GM19397 (cell line): Measurements from ENCODE around the gene SLX9.
"Not testable (repeated sequence)": the region's sequence is repeated elsewhere in the genome, so short reads cannot be mapped to it uniquely, and the experiment has no call there.

Experiments used
- ATAC-seq: cut with Tn5 transposase; IDR thresholded peaks from one replicate; pipeline ENCODE4 v1.9.1; 2021; ENCODE audit warnings: mild to moderate bottlenecking, moderate library complexity; ENCODE audit not compliant: unreplicated experiment

SLX9 gene

GRCh38 chr21:44901391-44902074, 38.3 kb upstream of the SLX9 start:
- ATAC-seq, result no peak

GRCh38 chr21:44902268-44903049, 37.4 kb upstream of the SLX9 start:
- ATAC-seq, result no peak

DNA sequence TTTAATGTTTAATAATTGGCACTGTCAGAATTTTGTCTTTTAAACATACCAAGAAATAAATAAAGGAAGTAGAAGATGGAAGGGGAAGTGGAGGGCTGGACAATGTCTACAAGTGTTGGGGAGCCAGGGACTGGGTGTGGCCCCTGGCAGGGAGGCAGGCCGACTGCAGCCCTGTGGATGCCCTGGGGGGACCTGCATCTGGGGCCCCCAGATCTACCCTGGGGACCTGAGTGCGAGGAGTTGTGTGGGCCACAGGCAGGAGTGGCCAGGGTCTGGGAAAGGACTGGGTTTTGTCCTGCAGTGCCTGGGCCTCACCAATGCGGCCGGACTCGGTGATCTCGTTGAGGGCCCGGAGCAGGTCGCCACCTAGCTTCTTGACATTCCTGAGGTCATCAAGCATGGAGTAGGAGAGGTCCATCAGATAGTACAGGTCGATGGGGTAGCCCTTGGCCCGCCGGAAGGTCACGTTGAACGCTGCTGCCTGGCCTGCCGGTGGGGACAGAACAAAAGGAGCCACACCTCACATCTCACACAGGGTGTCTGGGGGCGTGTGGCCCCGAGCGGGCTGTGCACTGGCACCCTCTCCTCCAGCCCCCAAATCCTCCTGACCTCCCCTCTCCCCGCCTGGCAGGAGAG, 36.7 kb upstream of the SLX9 start:
- no peak for ATAC-seq

- no peak for ATAC-seq
Measured at GRCh38 chr21:44903689-44904088, 36.1 kb upstream of the SLX9 start.

DNA sequence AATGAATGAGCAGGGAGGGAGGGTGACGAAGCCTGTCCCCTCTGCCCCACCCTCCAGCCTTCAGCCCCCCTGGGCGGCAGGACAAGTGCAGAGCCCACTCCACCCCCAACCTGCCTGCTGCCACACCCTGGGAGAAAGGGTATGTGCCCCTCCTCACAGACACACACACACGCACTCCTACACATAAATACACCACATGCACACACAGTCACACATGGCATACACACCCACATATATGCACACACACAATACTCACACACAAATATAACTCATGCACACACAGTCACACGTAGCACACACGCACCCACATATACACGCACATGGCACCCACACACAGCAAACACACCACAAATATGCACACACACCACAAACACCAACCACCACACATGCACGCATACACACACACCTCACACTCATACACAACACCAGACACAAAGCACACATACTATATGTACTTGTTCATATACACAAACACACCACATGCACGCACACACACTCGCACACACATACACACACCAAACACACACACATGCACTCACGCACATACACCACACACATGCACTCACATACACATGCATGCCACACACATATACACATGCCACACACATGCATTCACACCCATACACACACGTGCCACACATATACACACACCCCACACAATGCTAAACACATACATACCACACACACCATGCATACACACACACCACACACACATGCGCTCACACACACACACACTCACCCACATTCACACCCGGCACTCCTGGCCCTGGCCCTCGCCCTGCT, 35.5 kb upstream of the SLX9 start:
- no peak for ATAC-seq

GRCh38 chr21:44905016-44905727, 34.7 kb upstream of the SLX9 start:
- ATAC-seq, result no peak

DNA sequence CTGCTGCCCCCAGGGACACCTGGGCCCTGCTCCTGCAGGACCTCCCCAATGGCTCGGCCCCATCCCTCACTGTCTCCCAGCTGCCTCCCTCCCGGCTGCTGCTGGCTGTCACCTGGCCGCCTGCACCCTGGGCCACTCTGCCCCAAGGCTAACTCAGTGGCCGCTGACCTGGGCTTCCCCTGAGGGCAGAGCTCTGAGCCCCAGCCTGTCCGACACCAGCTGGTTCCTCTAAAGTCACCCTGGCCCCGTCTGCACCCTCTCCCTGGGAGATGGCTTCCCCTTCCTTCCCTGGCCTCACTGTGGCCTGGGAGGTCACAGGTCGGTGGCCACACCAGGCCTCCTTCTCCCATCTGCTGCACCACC, 34.1 kb upstream of the SLX9 start:
- ATAC-seq, result no peak

DNA sequence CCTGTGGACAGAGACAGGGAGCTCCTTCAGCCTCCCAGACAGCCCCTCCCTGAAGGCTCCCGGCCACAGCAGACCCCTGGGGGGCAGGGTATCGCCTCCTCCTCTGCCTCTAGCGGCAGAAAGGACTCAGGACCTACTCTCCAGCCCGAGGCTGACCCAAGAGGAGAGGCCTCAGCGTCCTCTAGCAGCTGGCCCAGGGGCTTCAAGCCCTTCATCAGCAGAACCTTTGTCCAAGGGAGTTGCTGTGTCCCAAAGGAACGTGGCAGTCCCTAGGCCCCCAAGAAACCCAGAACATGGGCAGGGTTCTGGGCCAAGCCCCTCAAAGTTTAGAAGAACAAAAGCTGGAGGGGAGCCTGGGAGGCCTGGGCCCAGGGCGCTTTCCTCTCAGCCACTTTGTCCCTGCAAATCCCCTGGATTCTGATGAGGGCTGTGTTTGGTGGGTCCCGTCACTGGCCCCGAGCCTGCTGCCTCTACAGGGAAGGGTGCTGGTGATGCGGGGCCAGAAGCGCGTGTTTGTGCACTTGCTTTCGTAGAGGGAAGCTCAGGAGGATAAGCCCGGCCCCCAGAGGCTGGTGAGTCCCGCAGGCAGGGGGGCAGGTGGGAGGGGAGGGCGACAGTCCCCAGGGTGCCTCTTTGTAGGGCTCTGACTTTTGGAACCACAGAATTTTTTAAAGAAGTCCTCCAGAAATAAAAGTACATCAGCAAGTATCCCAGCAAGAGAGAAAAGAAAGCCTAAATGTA, 32.4 kb upstream of the SLX9 start:
- ATAC-seq, result no peak

DNA sequence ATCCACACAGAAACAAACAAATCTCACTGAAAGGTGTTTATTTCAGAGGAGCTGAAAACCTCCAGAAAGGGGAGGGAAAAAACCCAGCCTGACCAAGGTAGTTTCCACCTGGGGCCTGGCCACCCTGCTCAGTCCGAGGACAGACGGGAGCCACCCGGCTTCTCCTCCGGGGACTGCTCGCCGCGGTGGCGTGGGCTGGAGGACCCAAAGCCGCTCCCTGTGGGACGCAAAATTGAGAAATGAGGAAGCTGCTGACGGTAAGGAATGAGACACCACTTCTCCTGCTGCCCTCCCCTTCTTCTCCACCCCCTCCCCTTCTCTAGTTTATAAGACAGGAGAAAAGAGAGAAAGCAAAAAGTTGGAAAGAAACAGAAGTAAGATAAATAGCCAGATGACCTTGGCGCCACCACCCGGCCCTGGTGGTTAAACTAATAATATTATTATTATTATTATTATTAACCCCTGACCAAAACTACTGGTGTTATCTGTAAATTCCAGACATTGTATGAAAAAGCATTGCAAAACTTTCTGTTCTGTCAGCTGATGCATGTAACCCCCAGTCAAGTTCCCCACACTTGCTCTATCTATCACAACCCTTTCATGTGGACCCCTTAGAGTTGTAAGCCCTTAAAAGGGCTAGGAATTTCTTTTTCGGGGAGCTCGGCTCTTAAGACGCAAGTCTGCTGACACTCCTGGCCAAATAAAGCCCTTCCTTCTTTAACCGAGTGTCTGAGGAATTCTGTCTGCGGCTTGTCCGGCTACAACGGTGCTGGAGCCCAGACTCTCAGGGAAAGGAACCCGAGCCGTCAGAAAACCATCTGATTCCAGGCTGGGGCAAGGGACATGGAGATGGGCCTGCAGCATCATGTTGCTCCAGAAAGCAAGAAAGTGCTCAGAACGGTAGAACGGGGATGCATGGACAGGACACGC, 31.6 kb upstream of the SLX9 start:
- no peak for ATAC-seq

- no peak for ATAC-seq
Measured at GRCh38 chr21:44908908-44909307, 30.9 kb upstream of the SLX9 start.

- ATAC-seq, result no peak
Measured at GRCh38 chr21:44909719-44910118, 30.1 kb upstream of the SLX9 start.

DNA sequence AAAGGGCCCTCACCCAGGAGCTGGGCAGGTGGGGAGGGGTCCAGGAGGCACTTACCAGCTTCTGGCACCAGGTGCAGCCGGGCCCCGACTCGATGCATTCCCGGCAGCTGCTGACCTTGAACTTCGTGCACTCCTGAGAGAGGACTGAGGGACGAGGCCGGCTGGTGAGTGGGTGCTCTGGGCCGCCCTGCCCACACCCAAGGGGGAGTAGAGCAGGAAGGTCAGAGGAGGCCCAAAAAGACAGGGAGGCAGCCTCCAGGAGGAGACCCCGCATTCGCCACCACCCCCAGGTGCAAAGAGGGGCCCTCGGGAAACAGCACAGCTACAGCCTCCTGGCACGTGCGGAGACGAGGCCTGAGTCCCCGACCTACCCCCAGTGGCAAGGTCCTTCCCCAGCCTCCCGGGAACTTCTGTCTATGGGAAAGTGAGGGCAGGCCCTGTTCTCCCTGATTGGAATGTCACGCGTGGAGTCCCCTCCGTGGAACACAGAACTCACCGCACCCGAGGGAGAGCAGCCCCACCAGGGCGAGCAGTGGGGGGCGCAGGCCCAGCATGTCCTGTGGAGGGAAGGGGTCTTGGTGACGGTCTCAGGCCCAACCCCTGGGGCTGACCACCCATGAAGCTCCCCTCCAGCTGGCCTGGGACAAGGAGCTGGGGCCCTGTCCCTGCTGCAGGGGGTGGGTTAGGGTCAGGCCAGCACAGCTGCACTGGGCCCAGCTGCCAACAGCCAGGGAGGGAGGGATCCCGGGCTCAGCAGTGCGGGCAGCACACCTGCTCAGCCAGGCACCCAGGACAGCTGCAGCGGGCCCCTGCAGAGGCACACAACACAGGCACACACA, 29.4 kb upstream of the SLX9 start:
- no peak for ATAC-seq

- ATAC-seq, result no peak
Measured at GRCh38 chr21:44911068-44911383, 28.8 kb upstream of the SLX9 start.

DNA sequence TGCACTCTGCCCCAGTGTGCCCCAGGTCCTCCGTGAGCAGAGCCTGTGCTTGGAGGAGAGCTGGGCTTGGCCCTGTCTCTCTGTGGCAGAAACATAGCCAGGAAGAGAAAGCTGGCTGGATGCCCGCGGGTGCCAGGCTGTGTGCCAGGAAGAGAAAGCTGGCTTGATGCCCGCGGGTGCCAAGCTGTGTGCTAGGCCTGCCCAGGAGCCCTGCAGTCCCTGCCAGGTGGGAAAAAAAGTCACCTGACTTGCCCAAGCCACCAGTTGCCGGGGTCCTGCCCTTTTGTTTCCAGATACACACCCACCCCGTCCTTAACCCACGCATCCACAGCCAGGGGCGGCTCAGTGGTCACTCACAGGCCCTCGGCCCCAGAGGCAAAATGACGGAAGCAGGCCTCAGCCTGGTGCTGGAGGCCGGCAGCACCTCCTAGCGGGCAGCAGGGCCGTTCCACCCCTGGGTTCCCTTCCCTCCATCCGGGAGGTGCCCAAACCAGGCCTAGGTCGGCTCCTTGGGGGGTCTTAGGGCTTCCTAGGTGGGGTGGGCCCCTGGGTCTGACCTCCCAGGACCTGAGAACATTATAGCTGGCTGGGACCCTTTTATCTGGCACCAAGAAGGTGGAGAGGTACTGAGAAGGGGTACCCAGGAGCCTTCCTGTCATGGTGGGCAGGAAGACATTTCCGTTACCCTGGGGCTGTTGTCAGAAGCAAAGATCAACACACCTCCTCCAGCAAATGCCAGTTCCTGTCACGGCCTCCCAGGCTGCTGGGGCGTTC, 28.3 kb upstream of the SLX9 start:
- ATAC-seq, result no peak

- ATAC-seq, result no peak
Measured at GRCh38 chr21:44912158-44912473, 27.7 kb upstream of the SLX9 start.

GRCh38 chr21:44912506-44913412, 27.1 kb upstream of the SLX9 start:
- ATAC-seq, result not testable (repeated sequence)
